ENCODE results near the gene SEMG2. TPM values are rescaled to one million over a fixed set of nuclear protein-coding genes. Genes with fewer than 3 reads are reported as not detected.

The SEMG2 gene
- total RNA-seq, 1 experiment from 2014 or later: not detected

DNA sequence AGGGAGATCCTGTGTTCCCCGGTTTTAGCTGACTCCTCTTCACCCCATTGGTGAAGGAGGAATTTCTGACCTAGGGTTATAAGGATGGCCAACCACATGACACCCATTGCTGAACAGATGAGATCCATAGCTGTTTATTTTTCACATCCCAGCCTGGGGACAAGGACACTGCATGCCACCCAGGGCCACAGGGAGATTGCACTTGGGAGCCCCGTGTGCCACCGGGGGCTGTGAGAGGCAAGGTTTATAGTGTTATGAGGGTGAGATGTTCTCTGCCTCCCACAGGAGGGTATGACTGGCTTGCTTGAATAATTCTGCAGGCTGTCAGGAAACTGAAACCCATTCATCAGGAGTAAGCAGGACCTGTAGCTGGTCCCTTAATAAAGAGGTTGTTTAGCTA is 47.9 kb downstream of the SEMG2 start:
- no peak overlapping the region for H3K4me3 ChIP-seq (ENCODE audit: low read depth, low read length, poor library complexity, severe bottlenecking)
- ChIA-PET POLR2A (ENCODE audit: low non-redundant PET) (no interaction called here), CTCF (no interaction called here)
- TF ChIP-seq CTCF (conservative IDR thresholded peaks at IDR 0.05; ENCODE audit: low read depth, low read length) (no peak), EZH2 (IDR thresholded peaks at IDR 0.05; ENCODE audit: borderline replicate concordance, low read depth, low read length, poor library complexity, severe bottlenecking) (no peak)
- H3K36me3 ChIP-seq (ENCODE audit: insufficient read depth, low read length, poor library complexity, severe bottlenecking): no peaks in the 10 kb centered on the region
- H3K4me1 ChIP-seq (ENCODE audit: insufficient read depth, low read length, poor library complexity, severe bottlenecking): no peaks in the 10 kb centered on the region
- intact Hi-C loops (cut with micrococcal nuclease; ENCODE audit: unreplicated experiment): no loop called here
- H3K9me3 ChIP-seq (ENCODE audit: low read depth, low read length, poor library complexity, severe bottlenecking): no peaks in the 10 kb centered on the region
- H3K27ac ChIP-seq (ENCODE audit: low read depth, low read length, poor library complexity, severe bottlenecking): no peak overlapping the region
- H3K27me3 ChIP-seq (replicated peaks; ENCODE audit: insufficient read depth, low read depth, low read length, poor library complexity): peaks cover 18% of the 10 kb centered on the region
- DNase-seq (ENCODE audit: low spot score): no peak
- no TSS peak for BruUV-seq (replicated peaks)

DNA sequence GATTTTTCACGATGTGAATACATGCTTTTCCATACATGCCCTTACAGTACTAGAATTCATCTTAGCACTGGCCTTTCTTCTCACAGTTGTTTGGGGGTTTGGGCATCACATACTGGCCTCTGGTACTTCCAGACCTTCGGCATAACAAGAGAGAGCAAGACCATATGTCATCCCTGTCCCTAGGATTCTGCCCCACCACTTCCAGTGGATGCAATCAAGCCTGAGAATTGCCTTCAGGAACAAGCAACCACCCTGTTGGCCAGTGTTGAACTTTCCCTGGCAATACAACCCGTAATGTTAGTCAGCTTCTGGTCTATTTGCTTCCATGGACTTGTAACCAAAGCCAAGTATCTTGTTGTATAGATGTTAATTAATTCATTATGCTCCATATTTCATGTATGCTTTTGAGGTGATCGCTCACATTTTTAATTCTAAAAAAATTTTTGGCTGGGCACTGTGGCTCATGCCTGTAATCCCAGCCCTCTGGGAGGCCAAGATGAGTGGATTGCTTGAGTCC is 48.6 kb downstream of the SEMG2 start:
- CTCF ChIA-PET: no interaction called here
- POLR2A ChIA-PET (ENCODE audit: low non-redundant PET): no interaction called here

More for the DNA sequence above, 48.6 kb downstream of the SEMG2 start:
- BruUV-seq (replicated peaks): no TSS peak
- H3K27me3 ChIP-seq (replicated peaks; ENCODE audit: insufficient read depth, low read depth, low read length, poor library complexity): peaks cover 17% of the 10 kb centered on the region
- no peaks in the 10 kb centered on the region for H3K36me3 ChIP-seq (ENCODE audit: insufficient read depth, low read length, poor library complexity, severe bottlenecking)
- no peak overlapping the region for H3K27ac ChIP-seq (ENCODE audit: low read depth, low read length, poor library complexity, severe bottlenecking)
- intact Hi-C loops (cut with micrococcal nuclease; ENCODE audit: unreplicated experiment): no loop called here
- no peak for TF ChIP-seq CTCF (conservative IDR thresholded peaks at IDR 0.05; ENCODE audit: low read depth, low read length)
- no peak for TF ChIP-seq EZH2 (IDR thresholded peaks at IDR 0.05; ENCODE audit: borderline replicate concordance, low read depth, low read length, poor library complexity, severe bottlenecking)
- DNase-seq (ENCODE audit: low spot score): no peak
- H3K9me3 ChIP-seq (ENCODE audit: low read depth, low read length, poor library complexity, severe bottlenecking): no peaks in the 10 kb centered on the region
- H3K4me3 ChIP-seq (ENCODE audit: low read depth, low read length, poor library complexity, severe bottlenecking): no peak overlapping the region
- no peaks in the 10 kb centered on the region for H3K4me1 ChIP-seq (ENCODE audit: insufficient read depth, low read length, poor library complexity, severe bottlenecking)

Other genes starting within 250 kb of the SEMG2 start
- gene KCNS1, start 120.2 kb upstream of the SEMG2 start, total RNA-seq (2021): not detected in 2 replicates
- not detected in 2 replicates for gene WFDC5, start 106.2 kb upstream of the SEMG2 start, total RNA-seq (2021)
- gene WFDC12, start 96.9 kb upstream of the SEMG2 start, total RNA-seq (2021): not detected in 2 replicates
- not detected in 2 replicates for gene PI3, start 46.5 kb upstream of the SEMG2 start, total RNA-seq (2021)
- gene SEMG1, start 14.3 kb upstream of the SEMG2 start, total RNA-seq (2021): 2.1 and 5.5 TPM in 2 replicates
- gene SLPI, start 33.2 kb downstream of the SEMG2 start, total RNA-seq (2021): not detected in 2 replicates
- gene RBPJL, start 85.5 kb downstream of the SEMG2 start, total RNA-seq (2021): not detected in 2 replicates
- 0.28 and 0.31 TPM in 2 replicates for gene MATN4, start 86.9 kb downstream of the SEMG2 start, total RNA-seq (2021)
- 14.8 and 16.3 TPM in 2 replicates for gene SDC4, start 127.1 kb downstream of the SEMG2 start, total RNA-seq (2021)
- 20.0 and 22.8 TPM in 2 replicates for gene SYS1, start 141.8 kb downstream of the SEMG2 start, total RNA-seq (2021)
- 0.69 TPM in 1 of 2 replicates, not detected in the other for gene TP53TG5, start 157.0 kb downstream of the SEMG2 start, total RNA-seq (2021)
- 36.4 and 38.6 TPM in 2 replicates for gene DBNDD2, start 186.9 kb downstream of the SEMG2 start, total RNA-seq (2021)
- gene PIGT, start 194.8 kb downstream of the SEMG2 start, total RNA-seq (2021): 97.2 and 97.3 TPM in 2 replicates
- gene WFDC2, start 248.4 kb downstream of the SEMG2 start, total RNA-seq (2021): not detected in 2 replicates

All from A673 (cell line).